GM23338 (cell line): Measurements from ENCODE around the gene CELSR1.

Source experiments
- CREB1 ChIP-seq: fragments of 250-450 bp; sonication (Bioruptor Pico); IDR thresholded peaks from 2 replicates; pipeline ENCODE4 v1.5.0; 2020; ENCODE audit warnings: low read depth, mild to moderate bottlenecking, moderate library complexity
- EZH2 ChIP-seq: fragments of 200-600 bp; sonication (generic); IDR thresholded peaks from one replicate; pipeline ENCODE4 v1.8.0; 2017; ENCODE audit warnings: antibody characterized with exemption, mild to moderate bottlenecking, low read depth; ENCODE audit not compliant: unreplicated experiment
- JUNB ChIP-seq: IDR thresholded peaks from one replicate; pipeline ENCODE4 v1.6.1; 2016; ENCODE audit warnings: antibody characterized with exemption; ENCODE audit not compliant: unreplicated experiment
- POLR2AphosphoS5 ChIP-seq: IDR thresholded peaks from 2 replicates; pipeline ENCODE4 v1.6.1; 2016; ENCODE audit warnings: antibody characterized with exemption, low read depth
- ZNF114 ChIP-seq: fragments of 250-450 bp; sonication (Bioruptor Pico); IDR thresholded peaks from 2 replicates; pipeline ENCODE4 v1.5.0; 2020; ENCODE audit warnings: mild to moderate bottlenecking, moderate library complexity
- ZNF331 ChIP-seq: fragments of 250-450 bp; sonication (Bioruptor Pico); IDR thresholded peaks from 2 replicates; pipeline ENCODE4 v1.5.0; 2020; ENCODE audit warnings: low read depth, mild to moderate bottlenecking, moderate library complexity
- TF ChIP-seq, protein P1 (sequence below), 2 experiments: fragments of 200-600 bp in 1 of 2; sonication (generic) in 1 of 2; conservative IDR thresholded peaks; 2 replicates each; pipeline versions ENCODE4 v1.5.1 to v1.6.1; 2016 to 2017; ENCODE audit warnings: antibody characterized with exemption in 2 of 2, low read depth in 2 of 2, mild to moderate bottlenecking in 2 of 2, moderate library complexity in 1 of 2
- TF ChIP-seq, protein P2 (sequence below): IDR thresholded peaks from one replicate; pipeline ENCODE4 v1.6.1; 2018; ENCODE audit warnings: antibody characterized with exemption; ENCODE audit not compliant: unreplicated experiment
- TF ChIP-seq, protein P3 (sequence below): IDR thresholded peaks from 2 replicates; pipeline ENCODE4 v1.6.1; 2016; ENCODE audit warnings: antibody characterized with exemption

DNA sequence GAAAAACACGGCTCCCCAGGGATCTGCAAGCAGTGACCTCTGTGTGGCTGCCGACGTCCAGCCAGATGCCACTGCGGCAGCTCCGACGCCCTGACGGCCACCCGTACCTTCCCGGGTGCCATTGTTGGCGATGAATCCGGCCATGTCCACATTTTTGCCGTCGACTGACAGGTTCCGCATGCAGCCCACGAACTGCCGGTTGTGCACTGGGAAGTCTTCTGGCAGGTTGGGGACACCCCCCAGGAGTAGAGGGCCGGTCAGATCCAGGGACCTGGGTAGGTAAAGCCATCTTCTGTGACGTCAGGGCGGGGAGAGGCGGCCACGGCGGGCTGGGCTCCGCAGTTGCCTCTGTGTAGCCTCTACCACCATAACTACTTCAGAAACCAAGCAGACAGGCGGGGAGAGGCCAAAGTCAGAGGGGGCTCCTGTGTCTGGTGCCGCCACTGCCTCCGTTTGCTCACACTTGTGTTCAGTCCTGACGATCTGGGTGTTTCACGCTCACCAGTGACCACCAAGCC is 127.1 kb downstream of the CELSR1 start:
- TF ChIP-seq, protein P1, sequence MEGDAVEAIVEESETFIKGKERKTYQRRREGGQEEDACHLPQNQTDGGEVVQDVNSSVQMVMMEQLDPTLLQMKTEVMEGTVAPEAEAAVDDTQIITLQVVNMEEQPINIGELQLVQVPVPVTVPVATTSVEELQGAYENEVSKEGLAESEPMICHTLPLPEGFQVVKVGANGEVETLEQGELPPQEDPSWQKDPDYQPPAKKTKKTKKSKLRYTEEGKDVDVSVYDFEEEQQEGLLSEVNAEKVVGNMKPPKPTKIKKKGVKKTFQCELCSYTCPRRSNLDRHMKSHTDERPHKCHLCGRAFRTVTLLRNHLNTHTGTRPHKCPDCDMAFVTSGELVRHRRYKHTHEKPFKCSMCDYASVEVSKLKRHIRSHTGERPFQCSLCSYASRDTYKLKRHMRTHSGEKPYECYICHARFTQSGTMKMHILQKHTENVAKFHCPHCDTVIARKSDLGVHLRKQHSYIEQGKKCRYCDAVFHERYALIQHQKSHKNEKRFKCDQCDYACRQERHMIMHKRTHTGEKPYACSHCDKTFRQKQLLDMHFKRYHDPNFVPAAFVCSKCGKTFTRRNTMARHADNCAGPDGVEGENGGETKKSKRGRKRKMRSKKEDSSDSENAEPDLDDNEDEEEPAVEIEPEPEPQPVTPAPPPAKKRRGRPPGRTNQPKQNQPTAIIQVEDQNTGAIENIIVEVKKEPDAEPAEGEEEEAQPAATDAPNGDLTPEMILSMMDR (conservative IDR thresholded peaks at IDR 0.05; ENCODE audit: low read depth in 2 of 2) = no peak
- TF ChIP-seq, protein P2, sequence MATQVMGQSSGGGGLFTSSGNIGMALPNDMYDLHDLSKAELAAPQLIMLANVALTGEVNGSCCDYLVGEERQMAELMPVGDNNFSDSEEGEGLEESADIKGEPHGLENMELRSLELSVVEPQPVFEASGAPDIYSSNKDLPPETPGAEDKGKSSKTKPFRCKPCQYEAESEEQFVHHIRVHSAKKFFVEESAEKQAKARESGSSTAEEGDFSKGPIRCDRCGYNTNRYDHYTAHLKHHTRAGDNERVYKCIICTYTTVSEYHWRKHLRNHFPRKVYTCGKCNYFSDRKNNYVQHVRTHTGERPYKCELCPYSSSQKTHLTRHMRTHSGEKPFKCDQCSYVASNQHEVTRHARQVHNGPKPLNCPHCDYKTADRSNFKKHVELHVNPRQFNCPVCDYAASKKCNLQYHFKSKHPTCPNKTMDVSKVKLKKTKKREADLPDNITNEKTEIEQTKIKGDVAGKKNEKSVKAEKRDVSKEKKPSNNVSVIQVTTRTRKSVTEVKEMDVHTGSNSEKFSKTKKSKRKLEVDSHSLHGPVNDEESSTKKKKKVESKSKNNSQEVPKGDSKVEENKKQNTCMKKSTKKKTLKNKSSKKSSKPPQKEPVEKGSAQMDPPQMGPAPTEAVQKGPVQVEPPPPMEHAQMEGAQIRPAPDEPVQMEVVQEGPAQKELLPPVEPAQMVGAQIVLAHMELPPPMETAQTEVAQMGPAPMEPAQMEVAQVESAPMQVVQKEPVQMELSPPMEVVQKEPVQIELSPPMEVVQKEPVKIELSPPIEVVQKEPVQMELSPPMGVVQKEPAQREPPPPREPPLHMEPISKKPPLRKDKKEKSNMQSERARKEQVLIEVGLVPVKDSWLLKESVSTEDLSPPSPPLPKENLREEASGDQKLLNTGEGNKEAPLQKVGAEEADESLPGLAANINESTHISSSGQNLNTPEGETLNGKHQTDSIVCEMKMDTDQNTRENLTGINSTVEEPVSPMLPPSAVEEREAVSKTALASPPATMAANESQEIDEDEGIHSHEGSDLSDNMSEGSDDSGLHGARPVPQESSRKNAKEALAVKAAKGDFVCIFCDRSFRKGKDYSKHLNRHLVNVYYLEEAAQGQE = no peak
- TF ChIP-seq EZH2 = no peak
- TF ChIP-seq, protein P3, sequence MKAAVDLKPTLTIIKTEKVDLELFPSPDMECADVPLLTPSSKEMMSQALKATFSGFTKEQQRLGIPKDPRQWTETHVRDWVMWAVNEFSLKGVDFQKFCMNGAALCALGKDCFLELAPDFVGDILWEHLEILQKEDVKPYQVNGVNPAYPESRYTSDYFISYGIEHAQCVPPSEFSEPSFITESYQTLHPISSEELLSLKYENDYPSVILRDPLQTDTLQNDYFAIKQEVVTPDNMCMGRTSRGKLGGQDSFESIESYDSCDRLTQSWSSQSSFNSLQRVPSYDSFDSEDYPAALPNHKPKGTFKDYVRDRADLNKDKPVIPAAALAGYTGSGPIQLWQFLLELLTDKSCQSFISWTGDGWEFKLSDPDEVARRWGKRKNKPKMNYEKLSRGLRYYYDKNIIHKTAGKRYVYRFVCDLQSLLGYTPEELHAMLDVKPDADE = no peak
- peak; percentile 61 for TF ChIP-seq ZNF331
- no peak for TF ChIP-seq ZNF114 (CRISPR knock-in tag)
- no peak for TF ChIP-seq JUNB
- TF ChIP-seq POLR2AphosphoS5 = no peak
- no peak for TF ChIP-seq CREB1 (CRISPR knock-in tag)
